Endothelial cell of umbilical vein (primary cell): ENCODE measurements around the gene ZNF724.

Source experiments
- CTCF ChIP-seq, 2 donors: IDR thresholded peaks; 1 replicate in 1 of 2; 2 replicates in 1 of 2; pipeline ENCODE4 v1.5.1; 2011; ENCODE audit warnings: low read length in 2 of 2, mild to moderate bottlenecking in 2 of 2, moderate library complexity in 2 of 2, control low read depth in 1 of 2, inconsistent platforms in 1 of 2, low read depth in 1 of 2; ENCODE audit not compliant: insufficient read depth in 1 of 2; ENCODE audit errors: extremely low read depth in 1 of 2
- EZH2 ChIP-seq: IDR thresholded peaks from 2 replicates; pipeline ENCODE4 v1.6.1; 2012; ENCODE audit warnings: borderline replicate concordance, low read depth, mild to moderate bottlenecking, moderate library complexity, low read length, inconsistent platforms; ENCODE audit not compliant: severe bottlenecking
- GATA2 ChIP-seq: IDR thresholded peaks from 2 replicates; pipeline ENCODE4 v1.7.0; 2011; ENCODE audit warnings: low read depth, mild to moderate bottlenecking, moderate library complexity, mixed read lengths, low read length; ENCODE audit not compliant: insufficient read length, insufficient read depth
- MAX ChIP-seq: IDR thresholded peaks from 2 replicates; pipeline ENCODE4 v1.6.1; 2011; ENCODE audit not compliant: insufficient read depth, insufficient read length
- MYC ChIP-seq: IDR thresholded peaks from one replicate; pipeline ENCODE4 v1.6.1; 2011; ENCODE audit warnings: mild to moderate bottlenecking, low read depth, low read length
- POLR2A ChIP-seq: IDR thresholded peaks from 2 replicates; pipeline ENCODE4 v1.6.1; 2012; ENCODE audit warnings: low read depth, mild to moderate bottlenecking, control low read depth, low read length

GRCh38 chr19:23294141-23294540 lies 43.9 kb upstream of the ZNF724 start:
- TF ChIP-seq MAX (no peak), POLR2A (no peak), GATA2 (no peak), CTCF (IDR thresholded peaks at IDR 0.05; ENCODE audit: extremely low read depth in 1 of 2, insufficient read depth in 1 of 2, low read depth in 1 of 2, low read length in 2 of 2) (no peak), EZH2 (no peak), MYC (no peak)
